OCI-LY1 (cell line): ENCODE measurements around the gene PARL.

Experiments used
- H2AFZ ChIP-seq: fragments of 200-600 bp; sonication (generic), shearing (Covaris generic); 2 replicates; pipeline ENCODE4 v1.6.0; 2014; ENCODE audit warnings: antibody characterized with exemption, mild to moderate bottlenecking, low read length
- H3F3A ChIP-seq: fragments of 200-600 bp; sonication (generic), shearing (Covaris generic); 2 replicates; pipeline ENCODE4 v1.6.0; 2014; ENCODE audit warnings: mild to moderate bottlenecking, antibody characterized with exemption, low read length, moderate library complexity; ENCODE audit not compliant: insufficient read depth
- H3K27ac ChIP-seq: fragments of 200-600 bp; sonication (generic); 2 replicates; pipeline ENCODE4 v1.5.1; 2014; ENCODE audit warnings: low read length, mixed run types, mild to moderate bottlenecking, low read depth; ENCODE audit not compliant: poor library complexity, severe bottlenecking
- H3K27me3 ChIP-seq: fragments of 200-600 bp; sonication (generic); 2 replicates; pipeline ENCODE4 v1.6.0; 2014; ENCODE audit warnings: antibody characterized with exemption, mild to moderate bottlenecking, low read length, moderate library complexity; ENCODE audit not compliant: insufficient read depth
- H3K36me3 ChIP-seq: fragments of 200-600 bp; sonication (generic); 2 replicates; pipeline ENCODE4 v1.6.1; 2014; ENCODE audit warnings: mild to moderate bottlenecking, antibody characterized with exemption, low read length, moderate library complexity, mixed read lengths; ENCODE audit not compliant: insufficient read depth
- H3K4me1 ChIP-seq: fragments of 200-600 bp; sonication (generic); 2 replicates; pipeline ENCODE4 v1.5.1; 2014; ENCODE audit warnings: mild to moderate bottlenecking, low read length, moderate library complexity; ENCODE audit not compliant: insufficient read depth, severe bottlenecking
- H3K4me2 ChIP-seq: fragments of 200-600 bp; sonication (generic), shearing (Covaris generic); 2 replicates; pipeline ENCODE4 v1.6.1; 2014; ENCODE audit warnings: low read length
- H3K4me3 ChIP-seq: fragments of 200-600 bp; sonication (generic); 2 replicates; pipeline ENCODE4 v1.5.1; 2014; ENCODE audit warnings: low read length, low read depth, mild to moderate bottlenecking, mixed read lengths; ENCODE audit not compliant: poor library complexity, severe bottlenecking
- H3K79me2 ChIP-seq: fragments of 200-600 bp; shearing (Covaris generic); 2 replicates; pipeline ENCODE4 v1.6.1; 2016; ENCODE audit warnings: mixed run types, low read length, mixed read lengths; ENCODE audit not compliant: insufficient read depth
- H3K9ac ChIP-seq: fragments of 200-600 bp; sonication (generic), shearing (Covaris generic); 2 replicates; pipeline ENCODE4 v1.6.1; 2014; ENCODE audit warnings: mild to moderate bottlenecking, low read length, mixed read lengths
- H3K9me2 ChIP-seq: fragments of 200-600 bp; sonication (generic), shearing (Covaris generic); 2 replicates; pipeline ENCODE4 v1.6.1; 2014; ENCODE audit warnings: low read depth, mild to moderate bottlenecking, low read length, mixed read lengths
- H3K9me3 ChIP-seq: fragments of 200-600 bp; shearing (Covaris generic); 2 replicates; pipeline ENCODE4 v1.6.1; 2014; ENCODE audit warnings: low read length, mixed read lengths
- H4K20me1 ChIP-seq: fragments of 200-600 bp; sonication (generic), shearing (Covaris generic); 2 replicates; pipeline ENCODE4 v1.6.0; 2016; ENCODE audit warnings: mild to moderate bottlenecking, low read length; ENCODE audit not compliant: insufficient read depth
- CTCF ChIP-seq: fragments of 200-600 bp; sonication (generic), shearing (Covaris generic); IDR thresholded peaks from 2 replicates; pipeline ENCODE4 v1.5.1; 2017; ENCODE audit warnings: mild to moderate bottlenecking, antibody characterized with exemption, low read length, moderate library complexity, mixed read lengths
- EZH2 ChIP-seq: fragments of 200-600 bp; sonication (generic), shearing (Covaris generic); IDR thresholded peaks from 2 replicates; pipeline ENCODE4 v1.8.0; 2017; ENCODE audit warnings: borderline replicate concordance, mixed run types, mild to moderate bottlenecking, antibody characterized with exemption, low read length, moderate library complexity, mixed read lengths

The PARL gene

GRCh38 chr3:183873914-183874313 is 10.8 kb downstream of the PARL start:
- H3K27me3 ChIP-seq: no peaks in the 10 kb centered on the region
- no peaks in the 10 kb centered on the region for H3K9me2 ChIP-seq
- H3K36me3 ChIP-seq: peaks cover 24% of the 10 kb centered on the region; the same call in 1 of the 2 replicates
- no peak overlapping the region for H2AFZ ChIP-seq
- H3K27ac ChIP-seq: no peak overlapping the region
- H3K9ac ChIP-seq: no peak overlapping the region
- no peaks in the 10 kb centered on the region for H3K4me1 ChIP-seq
- H3K4me3 ChIP-seq: no peak overlapping the region
- no peak overlapping the region for H3K4me2 ChIP-seq
- H3F3A ChIP-seq: no peaks in the 10 kb centered on the region
- TF ChIP-seq CTCF: no peak
- TF ChIP-seq EZH2: no peak
- 0 out of 2 replicates have a peak, but pooled peaks cover 2% of the 10 kb centered on the region for H4K20me1 ChIP-seq
- H3K79me2 ChIP-seq: peaks cover 80% of the 10 kb centered on the region
- H3K9me3 ChIP-seq: no peaks in the 10 kb centered on the region

DNA sequence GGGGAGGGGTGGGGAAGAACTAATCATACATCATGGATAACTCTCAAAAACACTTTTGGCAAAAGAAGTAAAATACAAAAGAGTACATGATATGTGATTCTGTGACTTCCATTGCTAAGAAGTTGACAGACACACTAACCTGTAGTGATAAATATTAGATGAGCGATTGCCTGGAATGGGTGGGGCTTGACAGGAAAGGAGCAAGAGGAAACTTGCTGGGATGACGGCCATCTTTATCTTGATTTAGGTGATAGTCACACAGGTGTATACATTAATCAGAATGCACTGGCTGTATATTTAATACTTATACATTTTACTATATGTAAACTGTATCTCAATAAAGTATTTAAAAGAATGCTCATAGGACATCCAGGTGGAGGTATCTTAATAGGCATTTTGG is 13.1 kb downstream of the PARL start:
- Histone ChIP-seq H3K9me2 (no peaks in the 10 kb centered on the region), H3K27me3 (no peaks in the 10 kb centered on the region), H3K4me2 (no peak overlapping the region), H3K79me2 (peaks cover 71% of the 10 kb centered on the region), H4K20me1 (0 out of 2 replicates have a peak, but pooled peaks cover 2% of the 10 kb centered on the region), H3K4me1 (no peaks in the 10 kb centered on the region), H3F3A (no peaks in the 10 kb centered on the region), H3K9me3 (no peaks in the 10 kb centered on the region), H2AFZ (no peak overlapping the region), H3K27ac (no peak overlapping the region), H3K9ac (no peak overlapping the region), H3K36me3 (peaks cover 22% of the 10 kb centered on the region), H3K4me3 (no peak overlapping the region)
- TF ChIP-seq EZH2 (no peak), CTCF (no peak)

DNA sequence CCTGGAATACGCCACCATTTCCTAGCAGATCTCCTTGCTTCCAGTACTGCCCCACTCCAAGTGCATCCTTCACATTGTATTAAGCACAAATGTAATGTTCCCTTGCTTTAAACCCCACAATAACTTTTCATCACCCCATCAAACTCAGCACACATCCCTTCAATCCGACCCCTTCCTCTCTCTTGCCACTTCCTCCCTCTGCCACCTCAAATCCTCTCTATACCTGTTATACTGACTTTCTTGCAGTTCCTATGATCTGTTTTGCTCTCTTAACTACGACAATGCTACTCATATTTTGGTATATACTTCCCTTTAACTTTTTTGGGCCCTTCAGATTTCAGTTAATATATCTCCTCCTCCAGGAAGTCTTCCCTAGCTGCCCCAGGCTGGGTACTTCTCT is 14.1 kb downstream of the PARL start:
- no peaks in the 10 kb centered on the region for H3F3A ChIP-seq
- H3K9me2 ChIP-seq: no peaks in the 10 kb centered on the region
- 0 out of 2 replicates have a peak, but pooled peaks cover 2% of the 10 kb centered on the region for H4K20me1 ChIP-seq
- peaks cover 63% of the 10 kb centered on the region for H3K79me2 ChIP-seq
- H3K4me3 ChIP-seq: no peak overlapping the region
- no peak overlapping the region for H2AFZ ChIP-seq
- TF ChIP-seq CTCF (no peak), EZH2 (no peak)
- peaks cover 28% of the 10 kb centered on the region for H3K36me3 ChIP-seq
- no peak overlapping the region for H3K4me2 ChIP-seq
- no peaks in the 10 kb centered on the region for H3K27me3 ChIP-seq
- no peak overlapping the region for H3K9ac ChIP-seq
- no peaks in the 10 kb centered on the region for H3K4me1 ChIP-seq
- H3K27ac ChIP-seq: no peak overlapping the region
- H3K9me3 ChIP-seq: no peaks in the 10 kb centered on the region
